Lung (tissue), 13 donors: ENCODE data around the gene TRMT5. TPM values are rescaled to one million over a fixed set of nuclear protein-coding genes. Genes with fewer than 3 reads are reported as not detected.

ENCODE experiments used
- ATAC-seq: fragments of 200-7000 bp; cut with Tn5 transposase; one replicate; pipeline ENCODE4 v1.9.1; 2020; ENCODE audit warnings: moderate number of reproducible peaks; ENCODE audit not compliant: insufficient read depth, low FRiP score
- DNase-seq, 3 donors: peaks; one replicate each; pipeline ENCODE4 v3.0.0-alpha.2; 2013 to 2017
- H3K27ac ChIP-seq, 2 donors: one replicate each; pipeline ENCODE4 v1.5.1; 2013; ENCODE audit warnings: mild to moderate bottlenecking in 2 of 2, moderate library complexity in 2 of 2, control low read depth in 1 of 2, inconsistent platforms in 1 of 2, low read depth in 1 of 2, low read length in 1 of 2
- H3K27me3 ChIP-seq, 3 donors: one replicate each; pipeline ENCODE4 v1.5.1; 2013; ENCODE audit warnings: low read length in 2 of 3; ENCODE audit not compliant: control insufficient read depth in 3 of 3, insufficient read depth in 3 of 3
- H3K36me3 ChIP-seq, 4 donors: one replicate each; pipeline ENCODE4 v1.5.1; 2013; ENCODE audit warnings: low read length in 4 of 4, mild to moderate bottlenecking in 1 of 4, moderate library complexity in 1 of 4; ENCODE audit not compliant: control insufficient read depth in 4 of 4, insufficient read depth in 4 of 4
- H3K4me1 ChIP-seq, 5 donors: one replicate each; pipeline ENCODE4 v1.5.1; 2013; ENCODE audit warnings: low read length in 5 of 5, mild to moderate bottlenecking in 2 of 5, moderate library complexity in 1 of 5; ENCODE audit not compliant: control insufficient read depth in 5 of 5, insufficient read depth in 5 of 5
- H3K4me3 ChIP-seq: one replicate; pipeline ENCODE4 v1.5.1; 2013; ENCODE audit warnings: mild to moderate bottlenecking, control low read depth, moderate library complexity
- H3K9ac ChIP-seq, 2 donors: one replicate each; pipeline ENCODE4 v1.5.1; 2013; ENCODE audit warnings: low read length in 2 of 2, control low read depth in 1 of 2; ENCODE audit not compliant: insufficient read depth in 1 of 2
- H3K9me3 ChIP-seq, 4 donors: one replicate each; pipeline ENCODE4 v1.5.1; 2013; ENCODE audit warnings: low read length in 3 of 4, mild to moderate bottlenecking in 1 of 4, moderate library complexity in 1 of 4; ENCODE audit not compliant: control insufficient read depth in 4 of 4, insufficient read depth in 3 of 4
- WGBS, 2 donors: extraction: QIAGEN DNeasy Blood & Tissue Kit; methylation state at CpG; one replicate each; pipeline ENCODE4 v1.1.7; 2013; 5-methylcytosine and 5-hydroxymethylcytosine counted together
- polyA plus RNA-seq, 2 donors: library from polyadenylated mRNA; stranded (reverse); fragments of 200-250 nt; gene quantifications; one replicate each; pipeline ENCODE4 v1.2.1, GENCODE V29; 2013
- small RNA-seq: library from RNA; depleted of rRNA; stranded (forward); fragments of <200 nt; gene quantifications from one replicate; pipeline ENCODE3, GENCODE V24; 2014; ENCODE audit warnings: low replicate concordance
- total RNA-seq, 2 donors: library from RNA; depleted of rRNA in 1 of 2; stranded (reverse); fragments of >200 nt in 1 of 2; gene quantifications; one replicate each; pipeline ENCODE4 v1.2.1, GENCODE V29; 2014 to 2021
- TF ChIP-seq, protein P1 (sequence below): IDR thresholded peaks from 2 replicates; pipeline ENCODE4 v1.5.1; 2012; ENCODE audit warnings: mild to moderate bottlenecking; ENCODE audit errors: control extremely low read depth, extremely low read depth
- donor health status: control.
- donor health status: control.
- donor health status: Bipolar disorder and iron deficiency.
- donor health status: healthy.
- donor health status: DM: yes; HTN: yes; CAD: no.

TRMT5 gene
- total and polyA plus RNA-seq, 4 donors: 3.4 to 14.7 (median 7.9) TPM

DNA sequence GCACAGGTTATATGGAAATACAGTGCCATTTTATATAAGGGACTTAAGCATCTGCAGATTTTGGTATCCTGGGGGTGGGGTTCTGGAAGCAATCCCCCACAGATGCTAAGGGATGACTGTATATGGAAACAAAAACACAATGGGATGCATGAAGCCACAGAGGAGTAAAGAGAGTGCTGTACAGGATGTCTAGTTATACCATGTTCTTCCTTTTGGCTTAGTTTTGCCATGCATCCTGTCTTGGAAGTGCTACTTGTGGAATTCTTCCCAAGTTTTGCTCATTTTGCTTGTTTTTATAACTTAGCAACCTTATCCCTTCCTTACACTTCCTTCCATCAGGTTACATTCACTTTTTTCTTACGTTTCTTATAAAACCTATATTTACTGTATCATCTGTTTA lies 55.6 kb downstream of the TRMT5 start:
- no peak overlapping the region for H3K27ac ChIP-seq
- no peak overlapping the region for H3K4me3 ChIP-seq
- H3K9me3 ChIP-seq: no peaks in the 10 kb centered on the region
- peaks cover 0 to 5% (median under 1%) of the 10 kb centered on the region in 4 donors for H3K36me3 ChIP-seq
- no peak overlapping the region for H3K9ac ChIP-seq
- H3K4me1 ChIP-seq: no peaks in the 10 kb centered on the region
- 78 to 97% methylated on average over 1 of the region's 1 CpG for WGBS, 2 donors
- DNase-seq (peak in 2 of 3 donors; percentile 3 to 13), ATAC-seq (no peak)
- H3K27me3 ChIP-seq: no peaks in the 10 kb centered on the region
- TF ChIP-seq, protein P1, sequence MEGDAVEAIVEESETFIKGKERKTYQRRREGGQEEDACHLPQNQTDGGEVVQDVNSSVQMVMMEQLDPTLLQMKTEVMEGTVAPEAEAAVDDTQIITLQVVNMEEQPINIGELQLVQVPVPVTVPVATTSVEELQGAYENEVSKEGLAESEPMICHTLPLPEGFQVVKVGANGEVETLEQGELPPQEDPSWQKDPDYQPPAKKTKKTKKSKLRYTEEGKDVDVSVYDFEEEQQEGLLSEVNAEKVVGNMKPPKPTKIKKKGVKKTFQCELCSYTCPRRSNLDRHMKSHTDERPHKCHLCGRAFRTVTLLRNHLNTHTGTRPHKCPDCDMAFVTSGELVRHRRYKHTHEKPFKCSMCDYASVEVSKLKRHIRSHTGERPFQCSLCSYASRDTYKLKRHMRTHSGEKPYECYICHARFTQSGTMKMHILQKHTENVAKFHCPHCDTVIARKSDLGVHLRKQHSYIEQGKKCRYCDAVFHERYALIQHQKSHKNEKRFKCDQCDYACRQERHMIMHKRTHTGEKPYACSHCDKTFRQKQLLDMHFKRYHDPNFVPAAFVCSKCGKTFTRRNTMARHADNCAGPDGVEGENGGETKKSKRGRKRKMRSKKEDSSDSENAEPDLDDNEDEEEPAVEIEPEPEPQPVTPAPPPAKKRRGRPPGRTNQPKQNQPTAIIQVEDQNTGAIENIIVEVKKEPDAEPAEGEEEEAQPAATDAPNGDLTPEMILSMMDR: no peak

DNA sequence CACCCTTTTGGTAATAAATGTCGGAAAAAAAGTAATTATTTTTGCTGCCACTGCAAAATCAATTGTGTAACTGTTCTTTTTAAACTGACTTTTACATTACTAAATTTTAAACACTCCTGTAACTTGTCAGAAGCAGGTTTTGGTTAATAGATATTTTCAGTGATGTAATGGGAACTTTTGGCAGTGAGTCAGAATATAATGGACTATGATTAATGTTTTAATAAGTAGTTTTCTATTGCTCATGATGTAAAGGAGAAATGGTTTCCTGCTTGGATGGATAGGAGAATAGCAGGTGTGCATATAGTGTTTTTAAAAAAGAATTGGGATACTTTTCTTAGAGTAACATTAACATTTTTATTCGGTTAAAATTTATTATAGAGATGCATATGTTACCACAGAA lies 58.8 kb downstream of the TRMT5 start:
- TF ChIP-seq, protein P1: no peak
- H3K27me3 ChIP-seq: no peaks in the 10 kb centered on the region
- peaks cover 0 to 5% (median 2%) of the 10 kb centered on the region in 4 donors for H3K36me3 ChIP-seq
- DNase-seq (no peak), ATAC-seq (no peak)
- H3K9me3 ChIP-seq: no peaks in the 10 kb centered on the region
- H3K4me1 ChIP-seq: no peaks in the 10 kb centered on the region
- 94 to 98% methylated on average over 2 of the region's 2 CpGs for WGBS, 2 donors
- H3K27ac ChIP-seq: no peak overlapping the region
- no peak overlapping the region for H3K4me3 ChIP-seq
- H3K9ac ChIP-seq: no peak overlapping the region

Small RNA genes within 50 kb of the gene (small RNA-seq; reads per million reads assigned to genes)
- not detected for gene RNU6-398P

Other genes starting within 250 kb of the TRMT5 start
- gene MNAT1, start 246.3 kb downstream of the TRMT5 start, total RNA-seq: 10 to 100 TPM; 25.5 to 85.5 TPM
- gene MNAT1, start 246.3 kb downstream of the TRMT5 start, polyA plus RNA-seq: 10 to 100 TPM; 16.7 to 17.7 TPM
- 10 to 100 TPM; 21.8 to 62.4 TPM for gene SLC38A6, start 166 bp upstream of the TRMT5 start, total RNA-seq
- gene SLC38A6, start 166 bp upstream of the TRMT5 start, polyA plus RNA-seq: 10 to 100 TPM in 1 of 2 donors, 1 to 10 TPM in 1; 10.0 to 28.2 TPM